Upper lobe of left lung (tissue), 4 donors: ENCODE data around the gene TTC21B.

Experiments used
- POLR2A ChIP-seq, 4 donors: fragments of 450-650 bp; IDR thresholded peaks; one replicate each; pipeline ENCODE4 v1.5.1; 2016 to 2017; ENCODE audit warnings: antibody characterized with exemption in 4 of 4, mild to moderate bottlenecking in 2 of 4
- POLR2AphosphoS5 ChIP-seq, 2 donors: sonication (generic); formaldehyde crosslinking; IDR thresholded peaks; one replicate each; pipeline ENCODE4 v1.5.1; 2017; ENCODE audit warnings: antibody characterized with exemption in 2 of 2
- TF ChIP-seq, protein P1 (sequence below), 6 experiments: fragments of 450-650 bp in 4 of 6; fragments of 200-600 bp in 2 of 6; sonication (generic) in 2 of 6; IDR thresholded peaks; one replicate each; pipeline ENCODE4 v1.5.1; 2016 to 2019; ENCODE audit warnings: antibody characterized with exemption in 6 of 6

DNA sequence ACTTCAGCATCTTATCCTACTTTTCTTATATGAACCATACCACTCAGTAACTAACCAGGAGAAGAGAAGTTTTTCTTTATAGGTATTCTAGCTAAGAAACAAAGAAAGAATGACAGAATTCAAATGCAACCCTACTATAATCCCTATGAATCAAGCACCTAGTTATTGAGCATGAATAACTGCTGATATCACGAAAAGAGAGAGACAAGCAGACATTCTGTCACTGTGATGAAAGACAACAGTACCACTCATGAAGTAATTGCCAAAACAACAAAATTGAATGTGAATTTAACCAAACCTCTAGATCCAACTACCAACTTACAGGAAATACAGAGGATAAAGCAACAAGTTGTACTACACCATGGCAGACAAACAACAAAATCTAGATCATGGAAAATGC lies 15.3 kb downstream of the TTC21B start:
- TF ChIP-seq, protein P1, sequence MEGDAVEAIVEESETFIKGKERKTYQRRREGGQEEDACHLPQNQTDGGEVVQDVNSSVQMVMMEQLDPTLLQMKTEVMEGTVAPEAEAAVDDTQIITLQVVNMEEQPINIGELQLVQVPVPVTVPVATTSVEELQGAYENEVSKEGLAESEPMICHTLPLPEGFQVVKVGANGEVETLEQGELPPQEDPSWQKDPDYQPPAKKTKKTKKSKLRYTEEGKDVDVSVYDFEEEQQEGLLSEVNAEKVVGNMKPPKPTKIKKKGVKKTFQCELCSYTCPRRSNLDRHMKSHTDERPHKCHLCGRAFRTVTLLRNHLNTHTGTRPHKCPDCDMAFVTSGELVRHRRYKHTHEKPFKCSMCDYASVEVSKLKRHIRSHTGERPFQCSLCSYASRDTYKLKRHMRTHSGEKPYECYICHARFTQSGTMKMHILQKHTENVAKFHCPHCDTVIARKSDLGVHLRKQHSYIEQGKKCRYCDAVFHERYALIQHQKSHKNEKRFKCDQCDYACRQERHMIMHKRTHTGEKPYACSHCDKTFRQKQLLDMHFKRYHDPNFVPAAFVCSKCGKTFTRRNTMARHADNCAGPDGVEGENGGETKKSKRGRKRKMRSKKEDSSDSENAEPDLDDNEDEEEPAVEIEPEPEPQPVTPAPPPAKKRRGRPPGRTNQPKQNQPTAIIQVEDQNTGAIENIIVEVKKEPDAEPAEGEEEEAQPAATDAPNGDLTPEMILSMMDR (IDR thresholded peaks at IDR 0.05), result no peak
- TF ChIP-seq POLR2A (IDR thresholded peaks at IDR 0.05), result no peak
- no peak for TF ChIP-seq POLR2AphosphoS5 (IDR thresholded peaks at IDR 0.05)
